HepG2 (cell line): Measurements from ENCODE around the gene TTLL7. TPM values are rescaled to one million over a fixed set of nuclear protein-coding genes. Genes with fewer than 3 reads are reported as not detected.
A peak's percentile ranks its signal among the peaks of the same experiment; 100 is the strongest.
"Not testable (repeated sequence)": the region's sequence is repeated elsewhere in the genome, so short reads cannot be mapped to it uniquely, and the experiment has no call there.

Source experiments
- ATAC-seq: fragments of 200-7000 bp; cut with Tn5 transposase; 3 replicates; pipeline ENCODE4 v1.9.1; 2020; ENCODE audit warnings: mild to moderate bottlenecking, moderate library complexity
- BruUV-seq: library from RNA; stranded (reverse); fragments of 400-500 nt; replicated peaks from 2 replicates; lab custom pipeline; 2021; lab: Mats Ljungman, UMichigan
- CTCF ChIA-PET: fragments of 300-600 bp; formaldehyde crosslinking; extraction: SDS; loops from one replicate; lab custom pipeline; 2021; ENCODE audit warnings: low total read pairs, inconsistent platforms, low intra/inter-chr PET ratio; lab: Yijun Ruan, JAX
- POLR2A ChIA-PET: fragments of 350-600 bp; sonication (Branson Sonifier 250); formaldehyde crosslinking; loops from one replicate; lab custom pipeline; 2020; ENCODE audit warnings: antibody characterized with exemption, inconsistent platforms; lab: Yijun Ruan, JAX
- DNase-seq: peaks from one replicate; pipeline ENCODE4 v3.0.0-alpha.2; 2015; ENCODE audit warnings: low spot score
- FAIRE-seq: peaks from 3 replicates; lab custom pipeline; 2011; peaks lifted over from hg19 to GRCh38; lab: Jason Lieb, UNC
- H2AFZ ChIP-seq: one replicate; pipeline ENCODE4 v1.6.1; 2011; ENCODE audit warnings: low read length, inconsistent platforms
- H3K27ac ChIP-seq: fragments of 300-600 bp; 3 replicates; pipeline ENCODE4 v1.8.0; 2011; ENCODE audit warnings: mixed run types, mild to moderate bottlenecking, mixed read lengths, low read length, inconsistent platforms; ENCODE audit not compliant: insufficient read depth; ENCODE audit errors: extremely low read length
- H3K27me3 ChIP-seq, 2 experiments: fragments of 200-600 bp in 1 of 2; 2 replicates in 1 of 2; 3 replicates in 1 of 2; pipeline versions ENCODE4 v1.6.0 to v1.8.0; 2011; ENCODE audit warnings: low read length in 2 of 2, mild to moderate bottlenecking in 2 of 2, moderate library complexity in 2 of 2, inconsistent platforms in 1 of 2; ENCODE audit not compliant: insufficient read depth in 2 of 2, control insufficient read depth in 1 of 2
- H3K36me3 ChIP-seq, 2 experiments: fragments of 200-600 bp in 1 of 2; replicated peaks in 1 of 2; 2 replicates in 1 of 2; 3 replicates in 1 of 2; pipeline versions ENCODE4 v1.5.1 to v1.8.0; 2011; ENCODE audit warnings: low read length in 2 of 2, inconsistent platforms in 1 of 2; ENCODE audit not compliant: insufficient read depth in 2 of 2, control insufficient read depth in 1 of 2
- H3K4me1 ChIP-seq: 2 replicates; pipeline ENCODE4 v1.5.1; 2012; ENCODE audit warnings: low read length, inconsistent platforms; ENCODE audit not compliant: insufficient read depth
- H3K4me2 ChIP-seq: 2 replicates; pipeline ENCODE4 v1.6.0; 2011; ENCODE audit warnings: low read depth, low read length, inconsistent platforms
- H3K4me3 ChIP-seq, 3 experiments: fragments of 200-600 bp in 1 of 3; sonication (generic), shearing (Covaris generic) in 1 of 3; replicated peaks in 1 of 3; 2 replicates each; pipeline ENCODE4 v1.5.1; 2011 to 2016; ENCODE audit warnings: low read length in 3 of 3, inconsistent platforms in 2 of 3, low read depth in 2 of 3, mild to moderate bottlenecking in 2 of 3, control low read depth in 1 of 3, mixed read lengths in 1 of 3; ENCODE audit not compliant: insufficient read depth in 1 of 3
- H3K79me2 ChIP-seq: one replicate; pipeline ENCODE4 v1.6.1; 2011; ENCODE audit warnings: low read length, inconsistent platforms; ENCODE audit not compliant: insufficient read depth
- H3K9ac ChIP-seq: 2 replicates; pipeline ENCODE4 v1.6.0; 2011; ENCODE audit warnings: mild to moderate bottlenecking, low read depth, low read length, inconsistent platforms; ENCODE audit not compliant: insufficient read depth
- H3K9me3 ChIP-seq: 2 replicates; pipeline ENCODE4 v1.5.1; 2012; ENCODE audit warnings: mild to moderate bottlenecking, low read length
- H4K20me1 ChIP-seq: 2 replicates; pipeline ENCODE4 v1.6.0; 2011; ENCODE audit warnings: inconsistent platforms, mild to moderate bottlenecking, low read length, moderate library complexity; ENCODE audit not compliant: insufficient read depth
- HNF4A ChIP-seq: sonication (generic); formaldehyde crosslinking; IDR thresholded peaks from 2 replicates; pipeline ENCODE4 v1.4.0; 2020; ENCODE audit warnings: missing genetic modification reagents
- MYNN ChIP-seq: sonication (generic); formaldehyde crosslinking; IDR thresholded peaks from 2 replicates; pipeline ENCODE4 v1.4.0; 2020; ENCODE audit warnings: mild to moderate bottlenecking, low read depth, missing genetic modification reagents
- NFIC ChIP-seq: IDR thresholded peaks from 2 replicates; pipeline ENCODE4 v1.6.1; 2012; ENCODE audit warnings: mild to moderate bottlenecking, low read length, inconsistent platforms
- NR2F2 ChIP-seq: IDR thresholded peaks from 2 replicates; pipeline ENCODE4 v1.6.1; 2012; ENCODE audit warnings: low read depth, inconsistent platforms, borderline replicate concordance
- SALL2 ChIP-seq: sonication (generic); formaldehyde crosslinking; IDR thresholded peaks from 2 replicates; pipeline ENCODE4 v1.8.1; 2023; ENCODE audit warnings: mild to moderate bottlenecking, missing genetic modification reagents, inconsistent platforms
- SETDB1 ChIP-seq: sonication (generic); formaldehyde crosslinking; IDR thresholded peaks from 2 replicates; pipeline ENCODE4 v1.5.1; 2020; ENCODE audit warnings: missing genetic modification reagents, mild to moderate bottlenecking, borderline replicate concordance
- WIZ ChIP-seq: sonication (generic); formaldehyde crosslinking; IDR thresholded peaks from 2 replicates; pipeline ENCODE4 v1.5.1; 2020; ENCODE audit warnings: mild to moderate bottlenecking, missing genetic modification reagents
- ZNF839 ChIP-seq: sonication (generic); formaldehyde crosslinking; IDR thresholded peaks from 2 replicates; pipeline ENCODE4 v1.4.0; 2020; ENCODE audit warnings: missing genetic modification reagents, mild to moderate bottlenecking, borderline replicate concordance
- WGBS: methylation state at CpG from one replicate; pipeline ENCODE4 v1.1.6; 2017; ENCODE audit warnings: low lambda C conversion rate; 5-methylcytosine and 5-hydroxymethylcytosine counted together
- in situ Hi-C: cut with HindIII; loops from 2 replicates; pipeline ENCODE4 v1.10.0; 2017; ENCODE audit warnings: low pct_unique_long_range_greater_than_20kb; ENCODE audit not compliant: extremely low pct_ligation_motif_present
- intact Hi-C: fragments of 100-400 bp; cut with micrococcal nuclease; formaldehyde crosslinking; loops from one replicate; pipeline ENCODE4 v1.10.0; 2022; ENCODE audit not compliant: unreplicated experiment
- polyA plus RNA-seq, 8 experiments: library from polyadenylated mRNA; depleted of rRNA in 3 of 8; stranded (reverse) in 7 of 8; unstranded in 1 of 8; fragments of >200 nt; fragmentation: Illumina TruSeq in 4 of 8; extraction: Trizol in 4 of 8; gene quantifications; 2 replicates each; pipeline versions ENCODE4 v1.2.1 to v1.2.3, GENCODE V29; 2011 to 2016; ENCODE audit warnings: low read depth in 4 of 8, missing spikeins in 1 of 8, mixed read lengths in 1 of 8; ENCODE audit not compliant: insufficient read depth in 1 of 8
- total RNA-seq, 5 experiments: library from RNA; depleted of rRNA; stranded (reverse); fragments of >200 nt; fragmentation: Illumina TruSeq; extraction: Trizol; gene quantifications; 2 replicates each; pipeline ENCODE4 v1.2.3, GENCODE V29; 2016; ENCODE audit warnings: low read depth in 1 of 5
- TF ChIP-seq, protein P1 (sequence below): sonication (generic); formaldehyde crosslinking; IDR thresholded peaks from 2 replicates; pipeline ENCODE4 v1.4.0; 2020; ENCODE audit warnings: mild to moderate bottlenecking, missing genetic modification reagents

The TTLL7 gene
- total and polyA plus RNA-seq, 2 of the 13 experiments (the other 11 are each of a cell fraction or from before 2014, with no cell fraction given), result 0.07 to 0.22 TPM

GRCh38 chr1:83985048-83985447 lies 13.9 kb downstream of the TTLL7 start:
- no peak for ATAC-seq

GRCh38 chr1:83983918-83984317 lies 15.0 kb downstream of the TTLL7 start:
- CTCF ChIA-PET, H3K4me3 ChIP-seq, H3K4me1 ChIP-seq, H3K9ac ChIP-seq, H3K27me3 ChIP-seq, POLR2A ChIA-PET, DNase-seq, FAIRE-seq, H4K20me1 ChIP-seq, H3K27ac ChIP-seq, H3K79me2 ChIP-seq, intact Hi-C loops, ATAC-seq, H3K36me3 ChIP-seq, H3K4me2 ChIP-seq, H2AFZ ChIP-seq, in situ Hi-C loops, H3K9me3 ChIP-seq, BruUV-seq: not testable (repeated sequence)
- WGBS, result 4% methylated on average over 1 of the region's 1 CpG

More at GRCh38 chr1:83985048-83985447, 13.9 kb downstream of the TTLL7 start:
- ChIA-PET CTCF (no interaction called here), POLR2A (no interaction called here)
- intact Hi-C loops (no loop called here), in situ Hi-C loops (no loop called here)
- DNase-seq (no peak), FAIRE-seq (no peak)
- Histone ChIP-seq H3K27me3 (no peaks in the 10 kb centered on the region), H3K4me2 (no peak overlapping the region), H3K79me2 (no peaks in the 10 kb centered on the region), H3K9ac (no peak overlapping the region), H3K9me3 (peaks cover 8% of the 10 kb centered on the region), H2AFZ (no peak overlapping the region), H3K27ac (no peak overlapping the region), H4K20me1 (no peaks in the 10 kb centered on the region), H3K4me1 (no peaks in the 10 kb centered on the region), H3K4me3 (no peak overlapping the region), H3K36me3 (no peaks in the 10 kb centered on the region)
- no TSS peak for BruUV-seq
- WGBS, result 15% methylated on average over 3 of the region's 3 CpGs
- TF ChIP-seq HNF4A (CRISPR knock-in tag) (peak; percentile 42; the same call in 1 of the 2 replicates), SETDB1 (no peak)

DNA sequence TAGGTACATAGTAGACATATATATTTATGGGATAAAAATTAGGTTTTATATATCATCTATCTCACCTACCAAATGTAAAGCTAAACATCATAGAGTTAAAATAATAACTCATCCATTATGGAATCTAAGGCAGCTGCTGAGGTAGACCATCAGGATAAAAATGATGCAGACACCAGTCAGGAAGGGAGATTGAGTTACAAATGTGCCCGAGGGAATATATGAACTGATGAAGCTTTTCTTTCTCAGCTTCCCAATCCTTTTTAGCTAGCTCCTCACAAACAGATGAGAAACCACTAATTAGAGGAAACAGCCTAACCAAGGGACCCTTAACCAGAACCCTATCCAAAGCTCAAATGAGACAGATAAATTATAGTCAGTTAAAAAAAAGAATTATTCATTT lies 20.9 kb downstream of the TTLL7 start:
- Histone ChIP-seq H3K4me3 (no peak overlapping the region), H3K36me3 (no peaks in the 10 kb centered on the region), H3K4me1 (no peaks in the 10 kb centered on the region)
- WGBS, result 5% methylated on average over 1 of the region's 1 CpG
- no peak for TF ChIP-seq NR2F2
- no peak for TF ChIP-seq ZNF839 (CRISPR knock-in tag)
- TF ChIP-seq SALL2 (CRISPR knock-in tag), result no peak
- no peak for TF ChIP-seq WIZ (CRISPR knock-in tag)
- TF ChIP-seq MYNN (CRISPR knock-in tag), result no peak
- TF ChIP-seq NFIC, result no peak
- TF ChIP-seq, protein P1, sequence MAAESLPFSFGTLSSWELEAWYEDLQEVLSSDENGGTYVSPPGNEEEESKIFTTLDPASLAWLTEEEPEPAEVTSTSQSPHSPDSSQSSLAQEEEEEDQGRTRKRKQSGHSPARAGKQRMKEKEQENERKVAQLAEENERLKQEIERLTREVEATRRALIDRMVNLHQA (CRISPR knock-in tag), result no peak
- TF ChIP-seq, all 625 proteins: peak for 0
- BruUV-seq, result no TSS peak
- H3K4me2 ChIP-seq, result no peak overlapping the region
- intact Hi-C loops, result no loop called here
- no peak for DNase-seq
- H3K27me3 ChIP-seq, result no peaks in the 10 kb centered on the region
- ChIA-PET CTCF (no interaction called here), POLR2A (no interaction called here)
- no peak for ATAC-seq
- H3K9me3 ChIP-seq, result no peaks in the 10 kb centered on the region
- H2AFZ ChIP-seq, result no peak overlapping the region
- FAIRE-seq, result no peak
- no peaks in the 10 kb centered on the region for H3K79me2 ChIP-seq
- H3K9ac ChIP-seq, result no peak overlapping the region
- no peak overlapping the region for H3K27ac ChIP-seq
- in situ Hi-C loops, result no loop called here
- H4K20me1 ChIP-seq, result no peaks in the 10 kb centered on the region
